DOHH2 (cell line): ENCODE data around the gene AURKA.

Experiments
- H3F3A ChIP-seq: fragments of 200-600 bp; sonication (generic), shearing (Covaris generic); 2 replicates; pipeline ENCODE4 v1.6.0; 2016; ENCODE audit warnings: antibody characterized with exemption, mild to moderate bottlenecking; ENCODE audit not compliant: control insufficient read depth, insufficient read depth
- H3K27ac ChIP-seq: fragments of 200-600 bp; sonication (generic); 2 replicates; pipeline ENCODE4 v1.5.1; 2014; ENCODE audit warnings: low read depth, mild to moderate bottlenecking, low read length, moderate library complexity
- H3K27me3 ChIP-seq: fragments of 200-600 bp; sonication (generic); 2 replicates; pipeline ENCODE4 v1.6.1; 2014; ENCODE audit warnings: mild to moderate bottlenecking, low read length, mixed read lengths; ENCODE audit not compliant: control insufficient read depth
- H3K36me3 ChIP-seq: fragments of 200-600 bp; sonication (generic); 2 replicates; pipeline ENCODE4 v1.6.1; 2014; ENCODE audit warnings: mild to moderate bottlenecking, low read length, moderate library complexity, mixed read lengths; ENCODE audit not compliant: control insufficient read depth
- H3K4me1 ChIP-seq: fragments of 200-600 bp; sonication (generic); 2 replicates; pipeline ENCODE4 v1.6.1; 2014; ENCODE audit warnings: mild to moderate bottlenecking, low read length, mixed read lengths; ENCODE audit not compliant: control insufficient read depth
- H3K4me2 ChIP-seq: fragments of 200-600 bp; sonication (generic); 2 replicates; pipeline ENCODE4 v1.6.0; 2014; ENCODE audit warnings: mild to moderate bottlenecking, low read length, moderate library complexity
- H3K4me3 ChIP-seq: fragments of 200-600 bp; sonication (generic); 2 replicates; pipeline ENCODE4 v1.5.1; 2014; ENCODE audit warnings: mild to moderate bottlenecking, low read length, mixed read lengths
- H3K79me2 ChIP-seq: fragments of 200-600 bp; sonication (generic); 2 replicates; pipeline ENCODE4 v1.6.1; 2014; ENCODE audit warnings: mild to moderate bottlenecking, low read length, mixed read lengths; ENCODE audit not compliant: control insufficient read depth
- H3K9me2 ChIP-seq: fragments of 200-600 bp; sonication (generic); replicated peaks from 2 replicates; pipeline ENCODE4 v1.6.1; 2014; ENCODE audit warnings: mild to moderate bottlenecking, low read length, mixed read lengths; ENCODE audit not compliant: control insufficient read depth
- H3K9me3 ChIP-seq: fragments of 200-600 bp; sonication (generic); 2 replicates; pipeline ENCODE4 v1.6.1; 2014; ENCODE audit warnings: antibody characterized with exemption, low read length, mixed read lengths; ENCODE audit not compliant: control insufficient read depth, insufficient read depth
- H4K20me1 ChIP-seq: fragments of 200-600 bp; sonication (generic); 2 replicates; pipeline ENCODE4 v1.6.0; 2014; ENCODE audit warnings: low read depth, mild to moderate bottlenecking, antibody characterized with exemption, low read length, moderate library complexity; ENCODE audit not compliant: control insufficient read depth, insufficient read depth
- CTCF ChIP-seq: fragments of 200-600 bp; sonication (generic); IDR thresholded peaks from one replicate; pipeline ENCODE4 v1.5.1; 2014; ENCODE audit warnings: antibody characterized with exemption, mild to moderate bottlenecking, low read depth, low read length; ENCODE audit not compliant: poor library complexity, severe bottlenecking
- EZH2phosphoT487 ChIP-seq: fragments of 200-600 bp; sonication (generic); IDR thresholded peaks from 2 replicates; pipeline ENCODE4 v1.6.1; 2017; ENCODE audit warnings: borderline replicate concordance, mild to moderate bottlenecking, antibody characterized with exemption, low read length, moderate library complexity, mixed read lengths

AURKA gene

GRCh38 chr20:56392132-56392880 is at the start of gene AURKA, which contains the start of gene CSTF1:
TSS of gene AURKA (minus strand) at chr20:56392215. CDS start at chr20:56388197, 4,018 bp downstream.
TSS of gene CSTF1 (plus strand) at chr20:56392645. CDS start at chr20:56395553, 2,908 bp downstream.
- H3K4me1 ChIP-seq: peaks cover 31% of the 10 kb centered on the region
- H3K4me2 ChIP-seq: peak within 1 kb of the TSS; percentile 72
- H4K20me1 ChIP-seq: peaks cover 6% of the 10 kb centered on the region; the same call in 1 of the 2 replicates
- TF ChIP-seq EZH2phosphoT487: no peak
- TF ChIP-seq CTCF: no peak
- peaks cover 3% of the 10 kb centered on the region; the same call in 1 of the 2 replicates for H3F3A ChIP-seq
- H3K27ac ChIP-seq: peak within 1 kb of the TSS; percentile 84
- H3K79me2 ChIP-seq: peaks cover 94% of the 10 kb centered on the region
- no peaks in the 10 kb centered on the region for H3K27me3 ChIP-seq
- H3K9me3 ChIP-seq: no peaks in the 10 kb centered on the region
- H3K4me3 ChIP-seq: peak within 1 kb of the TSS; percentile 97
- H3K36me3 ChIP-seq: peaks cover 90% of the 10 kb centered on the region
- H3K9me2 ChIP-seq: no peaks in the 10 kb centered on the region

- H3K4me3 ChIP-seq: no peak overlapping the region
- H4K20me1 ChIP-seq: no peaks in the 10 kb centered on the region
- H3K9me3 ChIP-seq: no peaks in the 10 kb centered on the region
- H3K27me3 ChIP-seq: no peaks in the 10 kb centered on the region
- no peaks in the 10 kb centered on the region for H3F3A ChIP-seq
- no peak overlapping the region for H3K27ac ChIP-seq
- no peaks in the 10 kb centered on the region for H3K9me2 ChIP-seq
- H3K79me2 ChIP-seq: no peaks in the 10 kb centered on the region
- H3K4me2 ChIP-seq: no peak overlapping the region
- no peaks in the 10 kb centered on the region for H3K36me3 ChIP-seq
- no peaks in the 10 kb centered on the region; the same call in 1 of the 2 replicates for H3K4me1 ChIP-seq
- no peak for TF ChIP-seq EZH2phosphoT487
- TF ChIP-seq CTCF: no peak
Observed at GRCh38 chr20:56440346-56441007, 48.5 kb upstream of the AURKA start.

DNA sequence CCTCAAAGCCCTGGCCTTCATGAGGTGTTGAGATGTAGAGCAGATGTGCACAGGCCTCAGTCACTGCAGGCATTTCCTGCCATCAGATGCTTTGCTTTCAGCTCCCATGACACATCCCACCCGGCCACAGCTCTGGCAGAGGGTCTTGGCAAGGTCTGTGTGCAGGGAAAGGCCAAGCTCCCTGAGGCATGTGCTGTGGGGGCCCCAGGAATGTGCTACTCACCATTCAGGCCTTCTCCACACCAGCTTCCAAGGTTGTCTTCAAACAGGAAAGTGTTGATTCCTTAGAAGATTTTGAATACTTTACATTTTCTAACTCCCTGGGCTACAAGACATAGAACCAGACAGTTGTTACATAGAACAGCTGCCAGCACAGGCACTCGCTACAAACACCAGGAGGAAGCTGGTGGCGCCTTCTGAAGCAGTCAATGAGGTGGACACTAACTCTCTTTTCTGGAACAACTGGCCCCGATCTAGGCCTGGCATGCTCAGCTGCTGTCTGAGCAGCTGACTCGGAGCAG is 47.8 kb upstream of the AURKA start:
- no peak overlapping the region for H3K4me2 ChIP-seq
- TF ChIP-seq CTCF: no peak
- no peak for TF ChIP-seq EZH2phosphoT487

More for the DNA sequence above, 47.8 kb upstream of the AURKA start:
- H3K79me2 ChIP-seq: no peaks in the 10 kb centered on the region
- H3K27ac ChIP-seq: no peak overlapping the region
- no peak overlapping the region for H3K4me3 ChIP-seq
- H4K20me1 ChIP-seq: no peaks in the 10 kb centered on the region
- H3K9me3 ChIP-seq: no peaks in the 10 kb centered on the region
- H3F3A ChIP-seq: 0 out of 2 replicates have a peak, but pooled peaks cover 2% of the 10 kb centered on the region
- H3K4me1 ChIP-seq: no peaks in the 10 kb centered on the region; the same call in 1 of the 2 replicates
- H3K36me3 ChIP-seq: no peaks in the 10 kb centered on the region
- H3K27me3 ChIP-seq: no peaks in the 10 kb centered on the region
- H3K9me2 ChIP-seq: no peaks in the 10 kb centered on the region
